NCI-H446 treated with DMSO at 0.1 percent for 48 hours (cell line): ENCODE data around the gene KIF1C.
"Not testable (repeated sequence)": the region's sequence is repeated elsewhere in the genome, so short reads cannot be mapped to it uniquely, and the experiment has no call there.

ENCODE experiments used
- DNase-seq: peaks from one replicate; lab custom pipeline; 2025; lab: John Stamatoyannopoulos, UW

The KIF1C gene

DNA sequence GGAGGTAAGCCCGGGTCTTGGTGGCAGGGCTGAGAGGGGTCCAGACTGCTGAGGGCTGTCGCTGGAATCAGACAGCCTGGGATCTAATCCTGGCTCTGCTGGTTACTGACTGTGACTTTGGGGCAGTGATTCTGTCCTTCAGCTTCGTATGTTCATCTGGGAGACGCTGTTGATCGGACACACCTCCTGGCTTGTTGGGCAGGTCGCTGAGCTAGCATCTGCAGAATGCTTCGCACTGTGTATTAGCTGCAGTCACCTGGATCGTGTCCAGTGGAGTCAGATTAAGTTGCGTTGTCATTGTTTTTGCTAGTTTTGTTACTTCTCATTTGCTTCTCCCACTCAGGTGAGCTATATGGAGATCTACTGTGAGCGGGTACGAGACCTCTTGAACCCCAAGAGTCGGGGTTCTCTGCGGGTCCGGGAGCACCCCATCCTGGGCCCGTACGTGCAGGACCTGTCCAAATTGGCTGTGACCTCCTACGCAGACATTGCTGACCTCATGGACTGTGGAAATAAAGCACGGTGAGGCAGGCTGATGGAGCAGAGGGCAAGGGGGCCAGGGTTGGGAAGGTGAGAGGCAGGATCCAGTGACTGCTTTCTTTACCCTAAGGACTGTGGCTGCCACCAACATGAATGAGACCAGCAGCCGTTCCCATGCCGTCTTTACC lies 4.5 kb downstream of the KIF1C start:
- no peak for DNase-seq

GRCh38 chr17:5003214-5003867 lies 5.6 kb downstream of the KIF1C start:
- no peak for DNase-seq

GRCh38 chr17:5011928-5012327 lies 14.2 kb downstream of the KIF1C start:
- DNase-seq, result no peak

DNA sequence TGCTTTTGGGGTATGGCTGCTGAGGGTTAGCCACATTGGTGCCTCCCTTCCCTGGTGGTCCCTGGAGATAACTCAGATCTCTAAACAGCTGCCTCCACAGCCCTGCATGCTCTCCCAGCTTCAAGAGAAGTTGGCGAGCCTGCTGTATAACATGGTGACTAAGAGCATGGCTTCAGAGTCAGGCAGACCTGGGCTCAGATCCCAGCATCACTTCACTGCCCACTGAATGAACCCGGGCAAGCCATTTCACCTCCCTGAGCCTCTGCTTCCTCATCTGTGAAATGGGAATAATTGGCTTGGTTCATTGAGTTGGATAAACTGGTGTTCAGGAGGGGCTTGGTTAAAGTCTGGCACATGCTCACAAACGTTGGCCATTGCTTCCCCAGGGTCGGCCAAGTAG lies 16.6 kb downstream of the KIF1C start:
- no peak for DNase-seq

- no peak for DNase-seq
Observed at GRCh38 chr17:5019475-5019956, 21.8 kb downstream of the KIF1C start.

- DNase-seq, result no peak
Observed at GRCh38 chr17:5020502-5021023, 22.8 kb downstream of the KIF1C start.

GRCh38 chr17:5022171-5022711 lies 24.5 kb downstream of the KIF1C start:
- DNase-seq, result no peak

- no peak for DNase-seq
Observed at GRCh38 chr17:5023588-5024147, 25.9 kb downstream of the KIF1C start.

DNA sequence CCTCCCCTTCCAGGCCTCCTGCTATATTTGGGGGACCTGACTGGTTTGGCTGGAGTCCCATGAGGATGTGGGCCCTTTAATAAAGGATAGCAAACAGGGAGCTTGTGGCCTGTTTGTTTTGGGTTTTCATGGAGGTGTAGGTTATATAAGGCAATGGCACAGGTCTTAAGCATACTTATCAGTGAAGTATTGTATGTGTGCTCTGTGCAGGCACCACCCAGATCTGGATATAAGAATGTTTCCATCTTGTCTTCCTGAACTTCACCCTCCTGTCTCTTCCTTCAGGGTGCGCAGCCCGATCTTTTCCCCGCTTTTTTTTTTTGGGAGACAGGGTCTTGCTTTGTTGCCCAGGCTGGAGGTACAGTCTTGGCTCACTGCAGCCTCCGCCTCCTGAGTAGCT lies 26.9 kb downstream of the KIF1C start:
- DNase-seq, result no peak

DNA sequence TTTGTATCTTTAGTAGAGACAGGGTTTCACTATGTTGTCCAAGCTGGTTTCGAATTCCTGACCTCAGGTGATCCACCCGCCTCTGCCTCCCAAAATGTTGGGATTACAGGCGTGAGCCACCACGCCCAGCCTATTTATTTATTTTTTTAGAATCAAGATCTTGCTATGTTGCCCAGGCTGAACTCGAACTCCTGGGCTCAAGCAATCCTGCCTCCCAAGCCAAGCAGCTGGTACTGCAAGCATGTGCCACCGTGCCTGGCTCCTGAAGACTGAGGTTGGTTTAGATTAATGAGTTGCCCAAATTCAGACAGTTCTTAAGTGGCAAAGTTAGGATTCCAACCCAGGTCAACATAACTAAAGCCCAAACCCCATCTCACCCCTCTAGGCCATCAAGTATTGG lies 29.5 kb downstream of the KIF1C start:
- DNase-seq, result no peak

GRCh38 chr17:5027916-5028315 lies 30.2 kb downstream of the KIF1C start:
- no peak for DNase-seq

- not testable (repeated sequence) for DNase-seq
Observed at GRCh38 chr17:5030168-5030567, 32.4 kb downstream of the KIF1C start.

DNA sequence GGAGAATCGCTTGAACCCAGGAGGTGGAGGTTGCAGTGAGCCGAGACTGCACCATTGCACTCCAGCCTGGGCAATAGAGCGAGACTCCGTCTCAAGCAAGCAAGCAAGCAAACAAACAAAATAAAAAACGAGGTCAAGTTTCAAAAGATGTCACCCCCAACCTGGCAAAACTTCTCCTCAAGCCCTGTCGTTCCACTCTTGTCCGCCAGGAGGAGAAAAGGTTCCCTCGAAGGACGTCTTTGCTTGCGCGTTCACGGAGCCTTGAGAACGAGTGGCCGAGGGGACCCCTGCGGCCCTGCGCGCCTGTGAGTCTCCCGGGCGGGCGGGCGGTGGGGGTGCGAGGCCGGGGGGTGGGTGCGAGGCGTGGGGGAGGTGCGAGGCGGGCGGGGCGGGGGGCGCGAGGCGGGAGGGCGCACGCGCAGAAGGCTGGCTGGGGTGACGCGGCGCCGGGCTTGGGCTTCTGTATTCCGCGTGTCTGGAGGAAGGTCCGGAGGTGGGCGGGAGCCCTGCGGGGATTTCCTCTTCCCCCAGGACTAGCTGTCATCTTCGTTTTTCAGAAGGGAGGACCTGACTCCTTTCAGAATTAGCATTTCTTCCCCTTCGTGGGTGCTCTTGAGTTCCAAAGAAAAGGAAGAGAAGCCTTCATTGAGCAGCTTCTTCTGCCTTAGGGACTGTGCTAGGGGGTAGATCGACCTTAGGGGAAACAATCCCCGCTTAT lies 33.8 kb downstream of the KIF1C start:
- peak; percentile 44 for DNase-seq

- no peak for DNase-seq
Observed at GRCh38 chr17:5032865-5033264, 35.1 kb downstream of the KIF1C start.

DNA sequence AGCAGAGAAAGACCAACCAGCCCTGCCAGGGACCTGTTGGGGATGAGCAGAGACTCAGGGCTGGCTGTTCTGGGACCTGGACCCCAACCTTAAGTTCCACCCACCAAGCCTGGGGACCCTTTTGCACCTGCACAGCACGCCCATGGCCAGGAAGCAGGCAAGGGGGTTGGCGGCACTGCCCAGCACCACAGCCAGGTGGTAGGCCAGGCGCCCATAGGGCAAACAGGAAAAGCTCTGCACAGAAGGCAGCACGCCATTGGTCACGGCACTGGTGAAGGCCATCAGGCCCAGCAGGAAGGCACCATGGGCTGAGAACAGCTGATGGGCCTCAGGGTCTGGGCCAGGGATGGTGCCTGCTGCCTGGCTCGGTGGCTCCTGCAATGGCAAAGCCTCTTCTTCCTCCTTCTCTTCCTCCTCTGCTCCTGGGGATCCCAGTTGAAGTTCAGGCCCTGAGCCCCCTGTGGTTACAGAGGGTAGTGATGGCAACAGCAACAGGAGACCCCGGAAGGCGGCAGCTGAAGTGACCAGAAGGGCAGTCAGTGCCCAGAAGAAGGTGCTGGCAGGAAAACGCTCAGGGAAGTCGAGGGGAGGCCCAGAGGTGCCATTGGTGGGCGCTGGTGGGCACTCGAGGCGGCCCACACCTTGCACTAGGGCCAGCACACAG lies 35.7 kb downstream of the KIF1C start:
- no peak for DNase-seq

DNA sequence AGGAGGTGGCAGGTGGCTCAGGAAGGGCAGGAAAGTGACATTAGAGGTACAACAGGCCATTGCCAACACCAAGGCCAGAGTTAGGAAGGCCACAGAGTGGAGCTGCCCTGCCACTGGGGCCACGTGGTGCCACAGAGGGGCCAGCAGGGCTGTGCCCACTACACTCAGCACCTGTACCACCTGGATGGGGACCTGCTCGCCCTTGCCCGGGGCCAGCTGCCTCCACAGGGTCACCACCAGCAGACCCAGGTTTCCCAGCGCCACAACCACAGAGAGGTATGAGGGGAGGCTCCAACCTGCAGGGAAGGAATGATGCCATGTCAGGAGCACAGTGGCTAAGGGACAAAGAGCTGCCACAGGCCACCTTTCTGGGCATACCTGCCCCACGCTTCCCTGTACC lies 36.3 kb downstream of the KIF1C start:
- DNase-seq, result no peak

DNA sequence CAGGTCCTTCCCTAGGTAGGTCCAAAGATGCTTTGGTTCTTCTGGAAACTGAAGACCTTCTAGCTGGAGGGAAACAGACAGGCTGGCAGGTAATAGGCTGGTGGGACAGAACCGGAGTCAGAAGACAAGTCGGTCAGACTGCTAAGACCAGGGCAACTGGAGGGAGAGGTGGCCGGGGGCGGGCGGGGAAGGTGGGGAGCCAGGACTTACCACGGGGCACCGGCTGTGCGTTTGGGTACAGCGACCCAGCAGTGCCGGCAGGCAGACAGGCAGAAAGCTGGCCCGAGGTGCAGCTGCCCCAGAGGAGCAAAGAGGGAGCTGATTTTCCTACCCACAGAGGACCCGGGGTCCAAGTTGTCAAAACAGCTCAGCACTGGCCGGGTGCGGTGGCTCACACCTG lies 36.9 kb downstream of the KIF1C start:
- no peak for DNase-seq

DNA sequence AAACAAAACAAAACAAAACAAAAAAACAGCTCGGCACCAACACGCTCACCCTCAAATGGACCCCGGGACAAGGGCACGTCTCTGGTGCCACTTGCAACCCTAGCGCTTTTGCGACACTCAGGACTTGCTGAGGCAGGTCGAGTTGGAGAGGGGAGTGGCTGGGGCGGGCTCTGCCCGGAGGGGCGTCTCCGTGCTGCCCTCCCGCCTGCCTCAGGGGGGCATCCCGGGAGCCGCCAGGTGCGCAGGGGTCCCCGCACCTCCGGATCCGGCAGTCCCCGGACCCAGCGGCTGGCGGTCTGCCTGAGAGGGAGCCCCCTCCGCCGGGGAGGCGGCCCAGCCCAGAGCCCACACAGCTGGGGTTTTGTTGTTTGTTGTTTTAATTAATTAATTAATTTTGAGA lies 37.6 kb downstream of the KIF1C start, which contains the start of gene SLC52A1:
SLC52A1 (minus strand) TSS at position 112 of the 400 bp plus-strand sequence. CDS start 820 bp downstream, outside the sequence.
- DNase-seq, result no peak

GRCh38 chr17:5042157-5043022 lies 44.6 kb downstream of the KIF1C start:
- DNase-seq, result no peak

DNA sequence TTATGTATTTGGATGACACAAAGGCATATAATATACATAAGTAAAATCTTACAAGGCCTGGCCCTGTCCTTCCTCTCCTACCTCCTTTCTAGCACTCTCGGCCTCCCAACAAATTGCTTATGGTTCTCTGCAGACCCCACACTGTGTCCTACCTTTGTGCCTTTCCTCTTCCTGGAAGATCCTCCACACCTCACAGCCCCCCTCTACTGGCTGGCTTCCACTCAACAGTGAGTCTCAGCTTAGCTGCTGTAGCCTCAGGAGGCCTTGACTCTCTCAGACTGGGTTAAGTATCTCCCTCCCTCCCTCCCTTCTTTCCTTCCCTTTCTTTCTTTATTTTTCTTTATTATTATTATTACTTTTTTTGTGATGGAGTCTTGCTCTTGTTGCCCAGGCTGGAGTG lies 45.8 kb downstream of the KIF1C start:
- DNase-seq, result no peak

- DNase-seq, result no peak
Observed at GRCh38 chr17:5044630-5045029, 46.9 kb downstream of the KIF1C start.
